ENCODE data around the gene GKN1.

GKN1 gene

GRCh38 chr2:69001879-69002278 is 27.4 kb downstream of the GKN1 start:
- no peak for DNase-seq
- no peak for ATAC-seq (ENCODE audit: insufficient read depth, low read depth)
- Histone ChIP-seq H3K9ac (ENCODE audit: low read depth, low read length) (no peak overlapping the region), H2AFZ (ENCODE audit: low read depth, low read length) (no peak overlapping the region), H3K4me1 (ENCODE audit: insufficient read depth, low read length) (no peaks in the 10 kb centered on the region), H3K36me3 (ENCODE audit: insufficient read depth, low read length) (no peaks in the 10 kb centered on the region), H3K27ac (ENCODE audit: low read length) (no peak overlapping the region), H3K9me3 (ENCODE audit: insufficient read depth, low read length, severe bottlenecking) (no peaks in the 10 kb centered on the region), H4K20me1 (ENCODE audit: insufficient read depth, low read length) (no peaks in the 10 kb centered on the region), H3K4me2 (ENCODE audit: insufficient read depth, low read length) (no peak overlapping the region), H3K79me2 (ENCODE audit: insufficient read depth, low read length) (no peaks in the 10 kb centered on the region), H3K27me3 (ENCODE audit: insufficient read depth, low read length, poor library complexity) (peaks cover 2% of the 10 kb centered on the region), H3K4me3 (ENCODE audit: low read depth in 1 of 2, low read length in 2 of 2) (no peak overlapping the region)
- no peak for TF ChIP-seq EZH2 (IDR thresholded peaks at IDR 0.05; ENCODE audit: borderline replicate concordance, low read depth, low read length, severe bottlenecking)
- TF ChIP-seq, protein P1, sequence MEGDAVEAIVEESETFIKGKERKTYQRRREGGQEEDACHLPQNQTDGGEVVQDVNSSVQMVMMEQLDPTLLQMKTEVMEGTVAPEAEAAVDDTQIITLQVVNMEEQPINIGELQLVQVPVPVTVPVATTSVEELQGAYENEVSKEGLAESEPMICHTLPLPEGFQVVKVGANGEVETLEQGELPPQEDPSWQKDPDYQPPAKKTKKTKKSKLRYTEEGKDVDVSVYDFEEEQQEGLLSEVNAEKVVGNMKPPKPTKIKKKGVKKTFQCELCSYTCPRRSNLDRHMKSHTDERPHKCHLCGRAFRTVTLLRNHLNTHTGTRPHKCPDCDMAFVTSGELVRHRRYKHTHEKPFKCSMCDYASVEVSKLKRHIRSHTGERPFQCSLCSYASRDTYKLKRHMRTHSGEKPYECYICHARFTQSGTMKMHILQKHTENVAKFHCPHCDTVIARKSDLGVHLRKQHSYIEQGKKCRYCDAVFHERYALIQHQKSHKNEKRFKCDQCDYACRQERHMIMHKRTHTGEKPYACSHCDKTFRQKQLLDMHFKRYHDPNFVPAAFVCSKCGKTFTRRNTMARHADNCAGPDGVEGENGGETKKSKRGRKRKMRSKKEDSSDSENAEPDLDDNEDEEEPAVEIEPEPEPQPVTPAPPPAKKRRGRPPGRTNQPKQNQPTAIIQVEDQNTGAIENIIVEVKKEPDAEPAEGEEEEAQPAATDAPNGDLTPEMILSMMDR (IDR thresholded peaks at IDR 0.05; ENCODE audit: borderline replicate concordance, extremely low read depth, low read length, poor library complexity, severe bottlenecking) = no peak

DNA sequence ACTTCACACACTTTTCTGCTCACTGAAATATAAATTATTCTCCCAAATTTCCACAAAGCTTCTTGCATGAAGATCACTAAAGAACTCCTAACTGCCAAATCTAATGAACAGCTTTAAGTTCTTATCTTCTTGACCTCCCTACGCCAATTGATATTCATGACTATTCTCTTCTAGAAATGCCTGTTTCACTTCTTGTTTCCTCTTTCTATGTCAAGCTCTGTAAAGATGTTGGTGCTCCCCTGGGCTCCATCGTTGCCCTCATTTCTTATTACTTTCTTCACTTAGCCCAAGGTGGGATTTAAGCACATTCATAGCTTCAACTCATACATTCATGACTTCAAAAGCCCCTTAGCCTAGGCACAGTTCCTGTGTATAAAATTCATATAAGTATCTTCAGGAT is 29.3 kb downstream of the GKN1 start:
- ATAC-seq (ENCODE audit: insufficient read depth, low read depth) = no peak
- Histone ChIP-seq H3K4me2 (ENCODE audit: insufficient read depth, low read length) (no peak overlapping the region), H3K79me2 (ENCODE audit: insufficient read depth, low read length) (no peaks in the 10 kb centered on the region), H3K27ac (ENCODE audit: low read length) (no peak overlapping the region), H3K27me3 (ENCODE audit: insufficient read depth, low read length, poor library complexity) (peaks cover 2% of the 10 kb centered on the region), H3K4me3 (ENCODE audit: low read depth in 1 of 2, low read length in 2 of 2) (no peak overlapping the region), H3K36me3 (ENCODE audit: insufficient read depth, low read length) (no peaks in the 10 kb centered on the region), H2AFZ (ENCODE audit: low read depth, low read length) (no peak overlapping the region), H3K9ac (ENCODE audit: low read depth, low read length) (no peak overlapping the region), H4K20me1 (ENCODE audit: insufficient read depth, low read length) (no peaks in the 10 kb centered on the region), H3K9me3 (ENCODE audit: insufficient read depth, low read length, severe bottlenecking) (no peaks in the 10 kb centered on the region), H3K4me1 (ENCODE audit: insufficient read depth, low read length) (no peaks in the 10 kb centered on the region)
- no peak for DNase-seq
- TF ChIP-seq, protein P1 (IDR thresholded peaks at IDR 0.05; ENCODE audit: borderline replicate concordance, extremely low read depth, low read length, poor library complexity, severe bottlenecking) = no peak
- TF ChIP-seq EZH2 (IDR thresholded peaks at IDR 0.05; ENCODE audit: borderline replicate concordance, low read depth, low read length, severe bottlenecking) = no peak

DNA sequence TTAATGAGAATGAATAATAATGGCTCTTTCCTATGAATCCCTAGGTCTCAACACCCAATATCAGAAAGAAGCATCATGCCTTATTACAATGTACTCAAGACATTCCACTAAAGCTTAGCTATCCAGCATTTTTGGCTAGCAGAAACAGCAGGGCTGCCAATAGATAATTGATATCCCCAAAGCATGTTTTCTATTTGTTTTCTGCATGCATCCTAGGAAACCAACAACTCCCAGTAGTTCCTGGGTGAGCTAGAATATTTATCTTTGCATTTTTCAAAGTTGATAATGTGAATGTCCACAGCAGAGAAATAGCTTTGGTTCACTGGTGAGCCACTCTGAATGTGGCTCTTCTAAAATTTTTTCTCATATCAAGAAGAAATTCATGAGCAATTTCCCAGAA is 32.7 kb downstream of the GKN1 start:
- H3K27me3 ChIP-seq (ENCODE audit: insufficient read depth, low read length, poor library complexity) = no peaks in the 10 kb centered on the region
- H3K4me2 ChIP-seq (ENCODE audit: insufficient read depth, low read length) = no peak overlapping the region
- H3K36me3 ChIP-seq (ENCODE audit: insufficient read depth, low read length) = no peaks in the 10 kb centered on the region
- no peak overlapping the region for H2AFZ ChIP-seq (ENCODE audit: low read depth, low read length)
- H3K79me2 ChIP-seq (ENCODE audit: insufficient read depth, low read length) = no peaks in the 10 kb centered on the region
- H3K4me3 ChIP-seq (ENCODE audit: low read depth in 1 of 2, low read length in 2 of 2) = no peak overlapping the region
- H3K9ac ChIP-seq (ENCODE audit: low read depth, low read length) = no peak overlapping the region
- no peaks in the 10 kb centered on the region for H3K9me3 ChIP-seq (ENCODE audit: insufficient read depth, low read length, severe bottlenecking)
- TF ChIP-seq, protein P1 (IDR thresholded peaks at IDR 0.05; ENCODE audit: borderline replicate concordance, extremely low read depth, low read length, poor library complexity, severe bottlenecking) = no peak
- DNase-seq (no peak), ATAC-seq (ENCODE audit: insufficient read depth, low read depth) (no peak)
- no peaks in the 10 kb centered on the region for H4K20me1 ChIP-seq (ENCODE audit: insufficient read depth, low read length)
- H3K4me1 ChIP-seq (ENCODE audit: insufficient read depth, low read length) = no peaks in the 10 kb centered on the region
- H3K27ac ChIP-seq (ENCODE audit: low read length) = no peak overlapping the region

- H3K27ac ChIP-seq (ENCODE audit: low read length) = no peak overlapping the region
- no peak overlapping the region for H3K9ac ChIP-seq (ENCODE audit: low read depth, low read length)
Observed at GRCh38 chr2:69007603-69008002, 33.2 kb downstream of the GKN1 start.

More at GRCh38 chr2:69007603-69008002, 33.2 kb downstream of the GKN1 start:
- H3K4me3 ChIP-seq (ENCODE audit: low read depth in 1 of 2, low read length in 2 of 2) = no peak overlapping the region
- H4K20me1 ChIP-seq (ENCODE audit: insufficient read depth, low read length) = no peaks in the 10 kb centered on the region
- H3K9me3 ChIP-seq (ENCODE audit: insufficient read depth, low read length, severe bottlenecking) = no peaks in the 10 kb centered on the region
- DNase-seq (no peak), ATAC-seq (ENCODE audit: insufficient read depth, low read depth) (no peak)
- H2AFZ ChIP-seq (ENCODE audit: low read depth, low read length) = no peak overlapping the region
- peaks cover 3% of the 10 kb centered on the region for H3K27me3 ChIP-seq (ENCODE audit: insufficient read depth, low read length, poor library complexity)
- no peak overlapping the region for H3K4me2 ChIP-seq (ENCODE audit: insufficient read depth, low read length)
- no peaks in the 10 kb centered on the region for H3K36me3 ChIP-seq (ENCODE audit: insufficient read depth, low read length)
- peaks cover 3% of the 10 kb centered on the region for H3K4me1 ChIP-seq (ENCODE audit: insufficient read depth, low read length)
- TF ChIP-seq EZH2 (IDR thresholded peaks at IDR 0.05; ENCODE audit: borderline replicate concordance, low read depth, low read length, severe bottlenecking) = no peak
- TF ChIP-seq, protein P1 (IDR thresholded peaks at IDR 0.05; ENCODE audit: borderline replicate concordance, extremely low read depth, low read length, poor library complexity, severe bottlenecking) = no peak
- H3K79me2 ChIP-seq (ENCODE audit: insufficient read depth, low read length) = no peaks in the 10 kb centered on the region
